GM23248 (cell line): ENCODE measurements around the gene CCL11. TPM values are rescaled to one million over a fixed set of nuclear protein-coding genes. Genes with fewer than 3 reads are reported as not detected.

ENCODE experiments used
- DNase-seq: peaks from one replicate; pipeline ENCODE4 v3.0.0-alpha.2; 2015
- H2AFZ ChIP-seq: fragments of 200-600 bp; sonication (generic); 2 replicates; pipeline ENCODE4 v1.6.1; 2016; ENCODE audit warnings: antibody characterized with exemption
- H3F3A ChIP-seq: fragments of 200-600 bp; sonication (generic); 2 replicates; pipeline ENCODE4 v1.6.1; 2016; ENCODE audit warnings: mild to moderate bottlenecking, antibody characterized with exemption, mixed run types; ENCODE audit not compliant: insufficient read depth
- H3K27ac ChIP-seq: fragments of 200-600 bp; sonication (generic); 2 replicates; pipeline ENCODE4 v1.5.1; 2016; ENCODE audit warnings: mild to moderate bottlenecking
- H3K27me3 ChIP-seq: fragments of 200-600 bp; sonication (generic); replicated peaks from 2 replicates; pipeline ENCODE4 v1.6.1; 2016; ENCODE audit warnings: mild to moderate bottlenecking; ENCODE audit not compliant: insufficient read depth
- H3K36me3 ChIP-seq: fragments of 200-600 bp; sonication (generic); 2 replicates; pipeline ENCODE4 v1.6.1; 2016; ENCODE audit warnings: low read depth, mild to moderate bottlenecking
- H3K4me1 ChIP-seq: fragments of 200-600 bp; sonication (generic); 2 replicates; pipeline ENCODE4 v1.6.1; 2016; ENCODE audit warnings: mild to moderate bottlenecking; ENCODE audit not compliant: insufficient read depth
- H3K4me2 ChIP-seq: fragments of 200-600 bp; sonication (generic); one replicate; pipeline ENCODE4 v1.6.1; 2016; ENCODE audit warnings: mild to moderate bottlenecking; ENCODE audit not compliant: unreplicated experiment
- H3K4me3 ChIP-seq: fragments of 200-600 bp; sonication (generic); 2 replicates; pipeline ENCODE4 v1.5.1; 2016; ENCODE audit warnings: mild to moderate bottlenecking
- H3K79me2 ChIP-seq: fragments of 200-600 bp; sonication (generic); 2 replicates; pipeline ENCODE4 v1.6.1; 2016; ENCODE audit warnings: mild to moderate bottlenecking; ENCODE audit not compliant: insufficient read depth
- H3K9ac ChIP-seq: fragments of 200-600 bp; sonication (generic); 2 replicates; pipeline ENCODE4 v1.6.1; 2016; ENCODE audit warnings: mild to moderate bottlenecking
- H3K9me2 ChIP-seq: fragments of 200-600 bp; sonication (generic); 2 replicates; pipeline ENCODE4 v1.6.1; 2016; ENCODE audit warnings: mixed run types, mild to moderate bottlenecking, moderate library complexity; ENCODE audit not compliant: insufficient read depth
- H3K9me3 ChIP-seq: fragments of 200-600 bp; sonication (generic); one replicate; pipeline ENCODE4 v1.6.1; 2017; ENCODE audit warnings: low read depth
- H4K20me1 ChIP-seq: fragments of 200-600 bp; sonication (generic); 2 replicates; pipeline ENCODE4 v1.6.0; 2016; ENCODE audit not compliant: insufficient read depth
- EZH2 ChIP-seq: fragments of 200-600 bp; sonication (generic); IDR thresholded peaks from 2 replicates; pipeline ENCODE4 v1.6.1; 2018; ENCODE audit warnings: antibody characterized with exemption, mild to moderate bottlenecking; ENCODE audit not compliant: insufficient read depth, poor library complexity, severe bottlenecking
- EZH2phosphoT487 ChIP-seq: fragments of 200-600 bp; sonication (generic); IDR thresholded peaks from 2 replicates; pipeline ENCODE4 v1.6.1; 2018; ENCODE audit warnings: antibody characterized with exemption, moderate library complexity, mild to moderate bottlenecking, low read depth; ENCODE audit not compliant: insufficient read depth
- WGBS, 2 experiments: methylation state at CpG; one replicate each; pipeline ENCODE4 v1.1.6; 2015 to 2017; ENCODE audit warnings: low lambda C conversion rate in 2 of 2, low coverage in 1 of 2; ENCODE audit errors: missing lambda C conversion rate in 2 of 2; 5-methylcytosine and 5-hydroxymethylcytosine counted together
- in situ Hi-C: fragments of 300-500 bp; cut with MboI; formaldehyde crosslinking; loops from 2 replicates; pipeline ENCODE4 v1.15.0; 2020
- polyA plus RNA-seq: library from polyadenylated mRNA; unstranded; fragments of >200 nt; fragmentation: Nextera tagmentation; extraction: Ambion mirVana; gene quantifications from 2 replicates; pipeline ENCODE4 v1.2.1, GENCODE V29; 2016
- total RNA-seq: library from RNA; depleted of rRNA; stranded (reverse); fragments of >200 nt; shearing (Covaris generic); gene quantifications from 2 replicates; pipeline ENCODE4 v1.2.3, GENCODE V29; 2014

CCL11 gene
- total and polyA plus RNA-seq, 2 experiments from 2014 or later = not detected

DNA sequence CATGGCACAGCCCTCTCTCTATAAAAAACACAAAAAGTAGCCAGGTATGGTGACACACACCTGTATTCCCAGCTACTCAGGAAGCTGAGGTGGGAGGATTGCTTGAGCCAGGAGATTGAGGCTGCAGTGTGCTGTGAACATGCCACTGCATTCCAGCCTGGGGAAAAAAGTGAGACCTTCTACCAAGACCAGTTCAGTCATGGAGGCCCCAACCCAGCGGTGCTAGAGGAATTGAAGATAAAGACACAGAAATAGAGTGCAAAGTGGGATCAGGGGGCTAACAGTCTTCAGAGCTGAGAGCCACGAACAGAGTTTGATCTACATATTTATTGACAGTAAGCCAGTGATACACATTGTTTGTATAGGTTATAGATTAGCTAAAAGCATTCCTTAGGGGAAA lies 18.1 kb downstream of the CCL11 start:
- 96 to 100% methylated on average over 2 of the region's 2 CpGs for WGBS, 2 experiments
- H4K20me1 ChIP-seq = no peaks in the 10 kb centered on the region

DNA sequence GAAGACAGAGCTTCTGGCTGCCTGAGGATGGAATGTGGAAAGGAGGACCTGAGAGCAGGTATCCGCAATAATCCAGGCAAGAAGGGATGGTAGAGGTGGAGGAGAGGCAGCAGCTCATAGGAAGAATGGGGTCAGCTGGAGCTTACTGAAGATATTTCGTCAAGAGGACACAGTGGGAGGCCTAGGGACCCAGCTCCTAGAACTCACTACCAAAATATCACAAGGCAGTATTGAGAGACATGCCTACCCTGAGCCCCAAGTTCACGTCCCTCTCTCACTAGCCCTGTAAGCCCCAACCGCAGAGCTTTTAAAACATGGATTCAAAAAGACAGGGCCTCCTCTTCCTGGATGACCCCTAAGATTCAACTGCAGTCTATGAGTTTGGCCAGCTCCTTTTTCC lies 19.5 kb downstream of the CCL11 start:
- H3K27me3 ChIP-seq = no peaks in the 10 kb centered on the region
- H3K4me3 ChIP-seq = no peak overlapping the region
- H3K9me2 ChIP-seq = no peaks in the 10 kb centered on the region
- H3K36me3 ChIP-seq = no peaks in the 10 kb centered on the region
- H3K9me3 ChIP-seq = no peaks in the 10 kb centered on the region
- in situ Hi-C loops = loop anchor here (10.0 kb wide), 1 partner anchor 110 kb away; no protein-coding TSS in a partner anchor
- no peaks in the 10 kb centered on the region for H3K79me2 ChIP-seq
- no peaks in the 10 kb centered on the region for H4K20me1 ChIP-seq
- WGBS, 2 experiments = 88 to 89% methylated on average over 4 of the region's 4 CpGs
- no peak overlapping the region for H2AFZ ChIP-seq
- H3K4me2 ChIP-seq = no peak overlapping the region
- no peak overlapping the region for H3K9ac ChIP-seq
- DNase-seq = no peak
- H3K4me1 ChIP-seq = peaks cover 30% of the 10 kb centered on the region
- TF ChIP-seq EZH2 (no peak), EZH2phosphoT487 (no peak)
- no peak overlapping the region for H3K27ac ChIP-seq
- peaks cover 34% of the 10 kb centered on the region for H3F3A ChIP-seq

More for the DNA sequence above, 18.1 kb downstream of the CCL11 start:
- Histone ChIP-seq H3K4me3 (no peak overlapping the region), H3K9me3 (no peaks in the 10 kb centered on the region), H3K27me3 (no peaks in the 10 kb centered on the region), H3K9me2 (no peaks in the 10 kb centered on the region), H2AFZ (no peak overlapping the region), H3F3A (peaks cover 45% of the 10 kb centered on the region), H3K4me1 (peaks cover 45% of the 10 kb centered on the region), H3K79me2 (no peaks in the 10 kb centered on the region), H3K27ac (no peak overlapping the region), H3K9ac (no peak overlapping the region), H3K4me2 (no peak overlapping the region), H3K36me3 (no peaks in the 10 kb centered on the region)
- no peak for TF ChIP-seq EZH2
- in situ Hi-C loops = loop anchor here (10.0 kb wide), 1 partner anchor 109 kb away; no protein-coding TSS in a partner anchor
- DNase-seq = no peak

DNA sequence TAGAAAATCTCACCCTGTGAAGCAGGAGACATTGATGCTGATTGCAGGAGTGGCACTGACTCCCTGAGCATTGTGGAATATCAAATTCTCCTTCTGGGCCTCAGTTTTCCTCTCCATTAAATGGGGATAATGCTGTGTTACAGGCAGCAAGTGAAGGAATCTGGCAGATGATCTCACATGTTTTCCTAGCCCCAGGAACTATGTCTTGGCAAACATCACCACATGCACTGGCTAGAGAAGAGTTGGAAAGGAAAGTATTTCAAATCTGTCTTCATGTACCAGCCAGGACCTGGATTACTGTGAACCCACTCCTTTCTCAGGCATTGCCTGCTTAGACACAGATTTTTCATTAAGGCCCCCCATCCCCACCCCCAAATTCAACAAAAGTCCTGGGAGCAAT lies 20.1 kb downstream of the CCL11 start:
- Histone ChIP-seq H3K4me1 (peaks cover 25% of the 10 kb centered on the region), H3K9me3 (no peaks in the 10 kb centered on the region), H3K4me3 (no peak overlapping the region), H3K27ac (no peak overlapping the region), H4K20me1 (no peaks in the 10 kb centered on the region), H3K9me2 (no peaks in the 10 kb centered on the region), H3K9ac (no peak overlapping the region), H2AFZ (no peak overlapping the region), H3K4me2 (no peak overlapping the region), H3F3A (peaks cover 29% of the 10 kb centered on the region), H3K36me3 (no peaks in the 10 kb centered on the region), H3K27me3 (no peaks in the 10 kb centered on the region), H3K79me2 (no peaks in the 10 kb centered on the region)
- in situ Hi-C loops = loop anchor here (10.0 kb wide), 1 partner anchor 111 kb away; no protein-coding TSS in a partner anchor
- DNase-seq = no peak
- no peak for TF ChIP-seq EZH2
- no peak for TF ChIP-seq EZH2phosphoT487

- Histone ChIP-seq H3K4me2 (peak overlapping the region; percentile 25), H3K9ac (peak overlapping the region; percentile 14; the same call in 1 of the 2 replicates), H2AFZ (no peak overlapping the region), H3K4me1 (peaks cover 16% of the 10 kb centered on the region), H3K27ac (peak overlapping the region; percentile 38; the same call in 1 of the 2 replicates), H3K27me3 (no peaks in the 10 kb centered on the region), H3K9me2 (no peaks in the 10 kb centered on the region), H3K9me3 (no peaks in the 10 kb centered on the region), H3K79me2 (no peaks in the 10 kb centered on the region), H3F3A (peaks cover 20% of the 10 kb centered on the region), H3K4me3 (no peak overlapping the region), H3K36me3 (no peaks in the 10 kb centered on the region), H4K20me1 (no peaks in the 10 kb centered on the region)
- in situ Hi-C loops = loop anchor here (10.0 kb wide), 1 partner anchor 112 kb away; no protein-coding TSS in a partner anchor
- WGBS, 2 experiments = 44 to 57% methylated on average over 3 of the region's 3 CpGs
- peak; percentile 82 for DNase-seq
- TF ChIP-seq EZH2 = no peak
- no peak for TF ChIP-seq EZH2phosphoT487
Observed at GRCh38 chr17:34306466-34306865, 20.9 kb downstream of the CCL11 start.
